GM19324 (cell line): ENCODE measurements around the gene SH2B2.
"Not testable (repeated sequence)": the region's sequence is repeated elsewhere in the genome, so short reads cannot be mapped to it uniquely, and the experiment has no call there.

ENCODE experiments used
- ATAC-seq: cut with Tn5 transposase; IDR thresholded peaks from one replicate; pipeline ENCODE4 v1.9.1; 2021; ENCODE audit warnings: mild to moderate bottlenecking, moderate library complexity; ENCODE audit not compliant: unreplicated experiment, low FRiP score

Gene SH2B2

DNA sequence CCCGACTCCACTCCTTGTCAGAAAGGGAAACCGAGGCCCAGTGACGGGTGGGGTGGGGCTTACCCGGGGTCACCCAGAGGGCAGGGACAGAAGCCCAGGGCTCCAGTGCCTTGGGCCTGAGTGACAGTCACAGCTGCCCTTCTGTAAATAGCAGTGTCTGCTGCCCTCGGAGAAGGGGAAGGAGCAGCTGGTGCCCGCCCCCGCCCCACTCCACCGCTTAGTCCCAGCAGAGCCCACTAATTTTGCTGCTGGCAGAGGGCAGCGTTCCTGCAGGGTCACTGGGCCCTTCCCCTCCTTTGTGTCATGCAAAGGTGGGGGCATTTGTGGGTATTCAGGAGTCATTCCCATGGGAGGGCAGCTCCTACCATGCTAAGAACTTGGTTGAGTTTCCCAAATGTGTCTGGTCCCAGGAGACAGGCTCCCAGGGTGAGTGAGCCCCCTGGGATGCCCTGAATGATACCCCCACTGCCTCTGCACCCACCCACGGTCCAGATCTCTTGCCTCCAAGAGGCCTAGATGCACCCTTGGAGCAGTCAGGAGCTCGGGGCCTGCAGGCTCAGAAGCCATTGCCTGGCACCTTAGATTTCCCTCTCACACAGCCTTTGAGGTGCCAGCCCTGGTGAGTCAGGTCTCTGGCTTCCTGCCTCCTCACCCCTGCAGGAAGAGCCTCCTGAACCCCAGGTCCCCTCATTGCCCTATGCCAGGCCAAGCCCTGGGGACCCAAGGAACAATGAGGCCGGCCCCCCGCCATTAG, 17.2 kb downstream of the SH2B2 start:
- ATAC-seq = no peak

DNA sequence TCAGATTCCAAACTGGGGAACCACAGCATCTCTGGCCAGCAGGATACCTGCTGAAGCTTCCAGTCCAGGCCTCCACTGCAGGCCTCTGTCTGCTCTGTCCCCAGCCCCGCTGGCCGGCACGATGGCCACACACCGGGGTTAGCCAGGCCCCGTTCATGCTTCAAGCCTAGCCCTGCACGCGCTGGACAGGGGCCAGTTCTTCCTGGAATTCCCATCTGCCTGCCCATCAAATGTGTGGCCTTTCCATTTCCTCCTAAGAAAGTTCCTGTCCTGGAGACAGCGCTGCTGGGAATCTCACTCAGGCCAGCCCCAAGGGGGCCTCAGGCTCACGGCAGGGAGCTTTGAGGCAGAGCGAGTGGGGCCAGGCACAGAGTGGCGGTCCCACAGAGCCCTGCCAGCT, 18.0 kb downstream of the SH2B2 start:
- no peak for ATAC-seq

DNA sequence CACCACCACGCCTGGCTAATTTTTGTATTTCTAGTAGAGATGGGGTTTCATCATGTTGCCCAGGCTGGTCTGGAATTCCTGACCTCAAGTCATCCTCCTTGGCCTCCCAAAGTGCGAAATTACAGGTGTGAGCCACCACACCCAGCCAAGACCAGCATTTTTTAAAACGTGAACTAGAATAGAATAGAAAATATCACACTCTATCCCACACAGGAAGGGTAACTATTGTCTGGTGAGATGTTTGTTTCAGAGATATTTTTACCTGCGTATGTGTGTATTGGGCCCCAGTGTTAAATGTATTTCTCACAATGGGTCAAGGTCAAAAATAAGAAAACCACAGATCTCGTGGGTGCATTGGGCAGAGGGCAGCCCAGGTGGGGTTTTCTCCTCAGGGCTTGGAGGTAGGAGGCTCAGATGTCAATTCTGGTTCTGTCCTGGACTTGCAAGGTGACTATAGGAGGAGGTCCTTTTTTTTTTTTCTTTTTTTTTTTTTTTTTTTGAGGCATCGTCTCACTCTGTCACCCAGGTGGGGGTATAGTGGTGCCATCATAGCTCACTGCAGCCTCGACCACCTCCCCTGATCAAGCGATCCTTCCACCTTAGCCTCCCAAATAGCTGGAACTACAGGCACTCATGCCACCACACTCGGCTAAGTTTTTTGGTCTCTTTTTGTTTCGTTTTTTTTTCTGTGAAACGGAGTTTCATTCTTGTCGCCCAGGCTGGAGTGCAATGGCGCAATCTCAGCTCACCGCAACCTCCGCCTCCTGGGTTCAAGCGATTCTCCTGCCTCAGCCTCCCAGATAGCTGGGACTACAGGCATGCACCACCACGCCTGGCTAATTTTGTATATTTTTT, 19.0 kb downstream of the SH2B2 start:
- peak; percentile 62 for ATAC-seq

DNA sequence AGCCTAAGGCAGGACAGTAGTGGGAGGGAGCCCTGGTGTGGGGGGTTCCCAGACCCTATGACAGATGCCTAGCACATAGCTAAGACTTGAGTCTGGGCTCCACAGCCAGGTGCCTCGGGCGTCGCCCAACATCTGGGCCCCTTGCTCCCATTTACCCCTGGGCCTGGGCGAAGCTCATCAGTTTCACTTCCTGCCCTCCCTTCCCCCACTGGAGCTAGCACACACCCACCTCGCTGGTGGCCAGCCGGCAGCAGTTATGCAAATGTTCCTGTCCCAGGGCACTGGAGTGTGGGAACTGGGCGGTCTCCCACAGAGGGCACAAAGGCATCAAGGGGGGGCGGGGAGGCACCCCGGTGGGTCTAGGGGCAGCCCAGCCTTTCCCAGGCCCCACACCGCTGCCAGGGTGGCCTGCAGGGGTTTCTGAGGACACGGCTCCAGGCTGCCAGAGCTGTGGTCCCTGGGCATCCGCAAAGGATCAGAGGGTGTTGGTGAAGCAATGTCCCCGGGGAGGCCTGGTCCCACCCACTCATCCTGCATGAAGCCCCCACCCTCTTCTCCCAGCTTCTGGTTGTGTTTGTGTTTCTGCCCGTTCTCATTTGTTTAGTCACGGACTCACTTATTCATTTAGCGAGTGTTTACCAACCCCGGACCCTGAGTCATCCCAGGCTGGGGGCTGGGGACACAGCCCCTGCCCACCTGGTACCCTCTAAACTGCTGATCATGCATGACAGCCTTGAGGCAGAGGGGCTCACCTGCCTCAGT, 20.4 kb downstream of the SH2B2 start:
- ATAC-seq = peak; percentile 78

DNA sequence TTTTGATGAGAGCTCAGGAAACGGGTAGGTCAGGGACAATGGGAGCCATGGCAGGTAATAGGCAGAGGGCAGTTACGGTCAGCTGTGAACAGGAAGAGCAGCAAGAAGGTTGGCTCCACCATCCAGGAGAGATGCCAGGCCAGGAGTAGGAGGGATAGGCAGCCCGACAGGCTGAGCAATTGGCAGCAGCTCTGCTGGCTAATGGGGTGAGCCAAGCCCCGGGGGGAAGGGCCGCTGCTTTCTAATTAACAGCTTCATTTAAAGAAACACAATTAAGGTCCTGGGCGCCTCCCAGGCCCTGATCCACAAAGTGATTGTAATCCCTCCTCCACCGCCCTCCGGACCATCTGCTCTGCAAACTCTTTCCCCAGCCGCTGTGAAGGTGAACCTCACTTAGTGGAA, 23.7 kb downstream of the SH2B2 start:
- ATAC-seq = no peak

DNA sequence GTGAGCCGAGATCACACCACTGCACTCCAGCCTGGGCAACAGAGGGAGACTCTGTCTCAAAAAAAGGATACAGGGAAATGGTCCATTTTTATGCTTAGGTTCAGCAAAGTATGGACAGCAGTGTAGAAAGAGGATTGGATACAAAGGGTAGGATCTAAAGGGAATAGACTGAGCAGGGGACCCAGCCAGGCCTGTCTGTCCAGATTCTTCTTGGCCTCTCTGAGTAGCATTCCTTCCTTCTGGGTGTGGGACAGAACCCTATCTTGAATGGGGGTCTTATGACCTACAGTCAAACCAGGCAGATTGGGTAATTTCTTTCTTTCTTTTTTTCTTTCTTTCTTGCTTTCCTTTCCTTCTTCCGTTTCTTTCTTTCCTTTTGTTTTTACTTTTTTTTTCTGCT, 25.6 kb downstream of the SH2B2 start:
- no peak for ATAC-seq

DNA sequence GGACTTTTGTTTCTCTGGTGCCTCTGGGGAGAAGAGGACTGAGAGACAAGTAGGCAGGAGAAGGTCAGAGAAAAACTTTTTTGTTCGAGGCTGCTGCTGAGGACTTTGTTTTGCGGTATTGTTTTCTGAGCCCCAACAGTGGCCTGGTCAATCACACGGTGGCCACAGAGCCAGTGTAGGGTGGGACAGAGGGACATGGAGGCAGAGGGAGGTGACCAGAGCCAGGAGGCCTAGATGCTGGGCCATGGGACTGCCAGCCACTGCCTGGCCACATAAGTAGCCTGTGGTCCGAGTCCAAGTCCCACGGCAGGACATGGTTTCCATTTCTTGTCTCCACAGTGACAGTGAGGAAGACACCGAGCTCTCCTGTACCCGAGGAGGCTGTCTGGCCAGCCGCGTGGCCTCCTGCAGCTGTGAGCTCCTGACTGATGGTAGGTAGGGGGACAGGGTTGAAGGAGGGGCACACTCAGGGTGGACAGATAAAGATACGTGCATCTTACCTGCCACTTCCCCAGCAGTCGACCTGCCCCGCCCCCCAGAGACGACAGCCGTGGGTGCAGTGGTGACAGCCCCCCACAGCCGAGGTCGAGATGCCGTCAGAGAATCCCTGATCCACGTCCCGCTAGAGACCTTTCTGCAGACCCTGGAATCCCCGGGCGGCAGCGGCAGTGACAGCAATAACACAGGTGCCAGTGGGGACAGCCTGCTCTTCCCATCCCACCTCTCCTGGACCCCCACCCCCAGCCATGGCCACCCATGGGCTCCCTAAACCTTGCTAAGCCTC, 27.5 kb downstream of the SH2B2 start:
- ATAC-seq = no peak

DNA sequence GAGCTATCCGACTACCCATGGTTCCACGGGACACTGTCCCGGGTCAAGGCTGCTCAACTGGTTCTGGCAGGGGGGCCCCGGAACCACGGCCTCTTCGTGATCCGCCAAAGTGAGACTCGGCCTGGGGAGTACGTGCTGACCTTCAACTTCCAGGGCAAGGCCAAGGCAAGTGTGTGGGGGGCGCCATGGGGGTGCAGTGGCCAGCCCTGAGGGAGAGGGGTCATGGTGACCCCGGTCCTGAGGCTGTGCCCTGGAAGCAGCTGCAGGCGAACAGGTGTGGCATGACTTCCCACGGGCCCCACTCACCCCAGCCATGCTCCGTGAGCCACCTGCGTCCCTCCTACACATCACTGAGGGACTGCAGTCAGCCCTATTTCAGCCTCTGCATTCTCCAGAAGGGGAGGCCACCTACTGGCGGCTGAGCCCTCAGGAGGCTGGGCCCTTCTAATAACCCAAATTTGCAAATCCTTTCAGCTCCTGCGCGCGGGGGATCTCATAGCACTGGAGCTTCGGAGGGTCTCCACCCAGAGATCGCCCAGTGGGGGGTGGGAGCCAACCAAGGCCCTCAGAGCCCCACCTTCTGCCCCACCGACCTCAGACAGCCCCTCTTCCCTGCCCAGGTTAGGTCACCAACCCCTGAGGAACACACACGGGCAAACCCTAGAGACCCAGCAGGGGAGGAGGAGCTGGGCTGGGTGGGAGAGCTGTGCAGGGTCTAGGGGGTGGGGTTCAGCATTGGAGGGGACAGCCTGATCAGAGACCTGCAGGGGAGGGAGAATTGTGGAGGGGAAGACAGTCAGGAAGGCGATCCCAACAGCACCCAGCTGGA, 30.8 kb downstream of the SH2B2 start:
- no peak for ATAC-seq

DNA sequence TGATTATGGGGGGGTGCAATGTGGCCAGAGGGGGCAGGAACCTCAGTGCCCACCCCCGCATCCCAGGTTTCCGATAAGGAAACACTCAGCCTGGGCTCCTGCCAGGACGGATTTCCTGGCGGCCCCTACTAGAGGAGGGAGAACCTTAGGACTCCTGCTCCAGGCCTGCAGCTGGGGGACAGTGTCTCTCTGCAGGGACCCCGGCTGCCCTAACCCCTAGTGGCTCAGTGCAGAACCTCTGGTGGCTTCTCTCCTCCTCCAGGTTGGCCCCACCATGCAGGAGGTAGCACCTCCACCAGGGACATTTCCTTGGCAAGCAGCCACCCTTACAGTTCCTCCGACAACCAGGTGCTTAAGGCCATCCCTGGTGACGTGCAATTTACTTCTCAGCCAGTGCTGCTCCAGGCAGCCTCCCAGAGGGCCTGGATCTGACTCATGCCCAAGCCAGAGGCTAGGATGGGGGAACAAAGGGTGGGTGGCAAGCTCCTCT, 31.9 kb downstream of the SH2B2 start:
- ATAC-seq = no peak

DNA sequence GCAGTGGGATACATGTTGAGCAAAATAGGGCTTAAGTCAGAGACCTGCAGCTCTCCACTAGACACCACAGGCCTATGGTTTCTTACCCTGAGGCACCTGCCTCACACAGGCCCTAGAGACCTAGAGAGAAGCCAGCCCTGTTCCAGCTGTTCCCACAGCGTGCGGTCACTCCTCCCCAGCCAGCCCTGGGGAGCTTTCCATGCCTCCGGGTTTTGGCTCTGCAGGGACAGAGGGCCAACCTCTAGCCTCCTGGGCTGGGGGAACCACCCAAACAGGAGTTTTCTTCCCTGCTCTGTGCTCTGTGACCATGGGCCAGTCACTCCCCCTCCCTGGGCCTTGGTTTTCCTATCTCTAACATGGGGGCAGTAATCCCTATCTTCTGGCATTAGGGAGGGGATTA, 33.0 kb downstream of the SH2B2 start:
- no peak for ATAC-seq

DNA sequence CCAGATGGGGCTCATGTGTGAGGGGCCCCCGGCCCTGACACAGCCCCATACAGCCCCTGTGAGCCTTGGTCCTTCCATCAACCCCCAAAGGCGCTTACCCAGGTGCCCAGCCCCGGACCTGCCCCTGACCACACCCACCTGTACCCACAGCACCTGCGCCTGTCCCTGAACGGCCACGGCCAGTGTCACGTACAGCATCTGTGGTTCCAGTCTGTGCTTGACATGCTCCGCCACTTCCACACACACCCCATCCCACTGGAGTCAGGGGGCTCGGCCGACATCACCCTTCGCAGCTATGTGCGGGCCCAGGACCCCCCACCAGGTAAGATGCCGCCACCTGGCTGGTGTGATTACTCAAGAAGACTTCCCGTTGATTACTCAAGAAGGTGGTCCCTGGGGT, 33.5 kb downstream of the SH2B2 start:
- ATAC-seq = no peak

DNA sequence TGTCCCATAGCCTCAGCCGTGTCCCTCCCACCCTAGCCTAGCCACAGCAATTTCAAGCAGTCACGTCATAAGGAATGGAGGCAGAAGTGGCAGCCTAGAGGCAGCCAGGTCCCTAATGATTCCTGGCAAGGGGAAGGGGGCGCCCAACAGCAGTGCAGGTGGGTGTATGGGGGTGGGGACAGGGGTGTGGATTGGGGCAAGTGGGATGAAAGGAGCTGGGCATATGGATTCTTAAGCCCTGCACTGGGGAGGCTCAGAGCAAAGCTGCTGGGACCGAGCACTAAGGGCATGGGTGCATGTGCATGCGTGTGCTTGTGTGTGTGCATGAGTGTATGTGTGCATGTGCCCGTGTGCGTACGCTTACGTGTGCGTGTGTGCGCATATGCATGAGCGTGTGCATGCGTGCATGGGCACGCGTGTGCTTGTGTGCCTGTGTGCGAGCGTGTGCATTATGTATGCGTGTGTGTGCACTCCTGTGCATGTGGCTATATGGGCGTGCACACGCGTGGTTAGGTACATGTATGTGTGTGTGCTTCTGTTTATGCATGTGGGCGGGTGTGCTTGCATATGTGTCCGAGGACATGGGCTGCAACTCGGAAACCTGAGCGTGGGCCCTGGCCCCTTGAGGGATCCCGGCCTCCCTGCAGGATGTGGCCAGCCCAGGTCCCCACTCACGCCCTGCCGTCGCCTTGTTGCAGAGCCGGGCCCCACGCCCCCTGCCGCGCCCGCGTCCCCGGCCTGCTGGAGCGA, 34.1 kb downstream of the SH2B2 start:
- no peak for ATAC-seq

DNA sequence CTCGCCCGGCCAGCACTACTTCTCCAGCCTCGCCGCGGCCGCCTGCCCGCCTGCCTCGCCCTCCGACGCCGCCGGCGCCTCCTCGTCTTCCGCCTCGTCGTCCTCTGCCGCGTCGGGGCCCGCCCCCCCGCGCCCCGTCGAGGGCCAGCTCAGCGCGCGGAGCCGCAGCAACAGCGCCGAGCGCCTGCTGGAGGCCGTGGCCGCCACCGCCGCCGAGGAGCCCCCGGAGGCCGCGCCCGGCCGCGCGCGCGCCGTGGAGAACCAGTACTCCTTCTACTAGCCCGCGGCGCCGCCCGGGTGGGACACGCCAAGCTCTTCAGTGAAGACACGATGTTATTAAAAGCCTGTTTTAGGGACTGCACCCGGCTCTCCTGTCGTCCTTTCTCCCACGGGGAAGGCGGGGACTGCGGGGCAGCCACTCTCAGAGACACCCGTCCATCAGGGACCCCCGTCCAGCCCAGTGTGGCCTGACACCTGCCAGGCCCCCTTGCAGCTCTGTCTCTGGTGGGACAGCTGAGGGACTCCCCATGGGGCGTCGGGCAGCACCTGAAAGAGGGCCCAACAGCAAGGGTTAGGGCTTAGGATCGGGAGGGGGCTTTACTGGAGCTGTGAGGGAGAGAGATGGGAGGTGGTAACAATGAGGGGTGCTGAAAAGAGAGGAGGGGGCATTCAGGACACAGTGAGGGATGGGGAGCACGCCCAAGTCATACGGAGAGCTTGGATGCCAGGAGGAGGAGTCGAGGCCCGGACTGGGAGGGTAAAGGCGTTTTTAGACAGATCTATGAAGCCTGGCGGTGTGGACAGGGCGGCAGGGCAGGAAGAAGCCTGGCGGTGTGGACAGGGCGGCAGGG, 34.9 kb downstream of the SH2B2 start:
- no peak for ATAC-seq

DNA sequence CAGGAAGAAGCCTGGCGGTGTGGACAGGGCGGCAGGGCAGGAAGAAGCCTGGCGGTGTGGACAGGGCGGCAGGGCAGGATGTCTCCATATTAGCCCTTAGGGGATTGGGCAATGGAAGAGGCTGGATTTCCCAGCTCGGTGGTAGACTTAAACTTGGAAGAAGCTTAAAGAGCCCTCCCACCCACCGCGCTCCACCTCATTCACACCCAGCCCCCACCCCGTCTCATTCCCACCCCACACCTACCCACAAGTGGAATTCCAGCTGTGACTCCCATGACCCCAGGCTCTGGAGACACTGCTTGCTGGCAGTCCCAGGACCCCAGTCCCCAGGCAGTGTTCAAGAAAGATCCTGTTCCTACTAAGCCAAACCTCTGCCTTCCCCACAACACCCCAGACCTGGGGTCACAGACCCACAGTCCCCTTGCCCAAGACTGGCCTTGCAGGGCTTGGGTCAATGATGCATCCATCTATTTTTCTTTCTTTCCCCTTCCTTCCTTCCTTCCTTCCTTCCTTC, 35.6 kb downstream of the SH2B2 start:
- ATAC-seq = no peak

DNA sequence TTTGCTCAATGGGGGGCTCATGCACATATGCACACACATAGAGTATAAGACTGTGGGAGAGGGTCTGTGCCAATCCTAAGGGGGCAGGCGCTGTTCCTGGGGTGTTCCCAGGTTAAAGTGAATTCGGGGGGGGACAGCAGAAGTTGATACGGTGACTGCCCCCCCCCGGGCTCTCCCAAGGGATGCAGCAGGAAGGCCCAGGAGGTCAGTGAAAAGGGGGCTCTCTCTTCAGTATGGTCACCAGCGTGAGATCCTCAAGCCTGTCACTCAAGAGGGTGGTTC, 37.2 kb downstream of the SH2B2 start:
- no peak for ATAC-seq

DNA sequence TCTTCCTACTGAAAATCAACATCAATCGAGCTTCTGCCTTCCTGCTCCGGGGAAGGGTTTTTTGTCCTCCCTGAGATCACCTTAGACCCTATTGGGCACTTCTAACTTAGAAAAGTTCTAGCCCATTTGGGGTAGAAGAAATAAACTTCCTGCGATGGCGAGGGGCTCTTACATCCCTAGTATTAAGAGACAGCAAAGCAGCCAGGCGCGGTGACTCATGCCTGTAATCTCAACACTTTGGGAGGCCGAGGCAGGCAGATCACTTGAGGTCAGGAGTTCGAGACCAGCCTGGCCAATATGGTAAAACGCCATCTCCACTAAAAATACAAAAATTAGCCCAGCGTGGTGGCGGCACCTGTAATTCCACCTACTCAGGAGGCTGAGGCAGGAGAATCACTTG, 38.4 kb downstream of the SH2B2 start:
- not testable (repeated sequence) for ATAC-seq

DNA sequence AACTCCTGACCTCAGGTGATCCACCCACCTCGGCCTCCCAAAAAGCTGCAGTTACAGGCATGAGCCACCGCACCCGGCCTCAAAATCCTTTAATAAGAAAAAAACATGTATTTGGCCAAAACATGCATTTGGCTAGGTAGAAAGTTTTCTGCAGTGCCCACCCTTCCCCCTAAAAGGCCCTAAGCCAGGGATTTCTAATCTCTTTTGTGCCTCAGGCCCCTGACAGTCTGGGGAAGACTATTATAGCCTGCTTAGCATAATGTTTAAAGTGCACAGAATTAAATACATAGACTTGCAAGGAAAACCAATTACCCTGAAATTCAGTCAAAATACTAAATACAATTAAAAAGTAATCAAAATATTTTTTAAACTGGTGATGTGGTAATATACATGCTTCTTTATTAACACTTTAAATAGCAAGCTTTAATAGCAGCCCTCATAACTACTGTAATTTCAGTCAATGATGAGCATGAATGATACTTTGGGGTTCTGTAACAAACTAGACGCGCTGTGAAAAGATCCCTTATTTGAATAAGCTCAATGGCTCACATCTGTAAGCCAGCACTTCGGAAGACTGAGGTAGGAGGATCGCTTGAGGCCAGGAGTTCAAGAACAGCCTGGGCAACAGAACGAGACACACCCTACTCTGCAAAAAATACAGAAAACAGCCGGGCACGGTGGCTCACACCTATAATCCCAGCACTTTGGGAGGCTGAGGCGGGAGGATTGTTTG, 39.7 kb downstream of the SH2B2 start:
- no peak for ATAC-seq
